ENCODE data around the gene ECPAS. TPM values are rescaled to one million over a fixed set of nuclear protein-coding genes. Genes with fewer than 3 reads are reported as not detected.
"Not testable (repeated sequence)": the region's sequence is repeated elsewhere in the genome, so short reads cannot be mapped to it uniquely, and the experiment has no call there.

The ECPAS gene
- total and polyA plus RNA-seq, 3 donors from 2014 or later, result 74.1 to 122 (median 90.0) TPM

DNA sequence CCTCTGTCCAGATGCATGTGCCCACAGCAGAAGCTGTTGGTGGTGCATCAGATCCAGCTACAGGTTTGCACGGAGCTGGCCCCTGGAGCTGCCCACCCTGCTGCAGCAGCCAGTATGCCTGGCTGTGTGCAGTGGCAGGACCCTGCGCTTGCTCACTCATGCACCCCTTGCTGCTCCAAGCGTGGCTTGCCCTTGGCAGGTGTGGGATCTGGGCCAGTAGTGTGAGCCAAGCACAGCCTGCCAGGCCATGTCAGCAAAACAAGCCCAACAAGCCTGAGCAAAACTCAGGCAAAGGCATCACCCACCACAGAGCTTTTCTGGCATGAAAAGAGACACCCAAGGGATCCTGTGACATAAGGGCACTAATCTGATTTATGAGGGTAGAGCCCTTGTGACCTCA, 18.3 kb upstream of the ECPAS start:
- H3K27me3 ChIP-seq, result no peaks in the 10 kb centered on the region

GRCh38 chr9:111501648-111502047, 17.5 kb upstream of the ECPAS start:
- H3K27ac ChIP-seq, result no peak overlapping the region
- H3K9me3 ChIP-seq, result no peaks in the 10 kb centered on the region
- no peak for DNase-seq
- H3K36me3 ChIP-seq (ENCODE audit: low read depth, missing control alignments), result no peaks in the 10 kb centered on the region
- TF ChIP-seq POLR2A (IDR thresholded peaks at IDR 0.05), result no peak
- TF ChIP-seq, protein P1, sequence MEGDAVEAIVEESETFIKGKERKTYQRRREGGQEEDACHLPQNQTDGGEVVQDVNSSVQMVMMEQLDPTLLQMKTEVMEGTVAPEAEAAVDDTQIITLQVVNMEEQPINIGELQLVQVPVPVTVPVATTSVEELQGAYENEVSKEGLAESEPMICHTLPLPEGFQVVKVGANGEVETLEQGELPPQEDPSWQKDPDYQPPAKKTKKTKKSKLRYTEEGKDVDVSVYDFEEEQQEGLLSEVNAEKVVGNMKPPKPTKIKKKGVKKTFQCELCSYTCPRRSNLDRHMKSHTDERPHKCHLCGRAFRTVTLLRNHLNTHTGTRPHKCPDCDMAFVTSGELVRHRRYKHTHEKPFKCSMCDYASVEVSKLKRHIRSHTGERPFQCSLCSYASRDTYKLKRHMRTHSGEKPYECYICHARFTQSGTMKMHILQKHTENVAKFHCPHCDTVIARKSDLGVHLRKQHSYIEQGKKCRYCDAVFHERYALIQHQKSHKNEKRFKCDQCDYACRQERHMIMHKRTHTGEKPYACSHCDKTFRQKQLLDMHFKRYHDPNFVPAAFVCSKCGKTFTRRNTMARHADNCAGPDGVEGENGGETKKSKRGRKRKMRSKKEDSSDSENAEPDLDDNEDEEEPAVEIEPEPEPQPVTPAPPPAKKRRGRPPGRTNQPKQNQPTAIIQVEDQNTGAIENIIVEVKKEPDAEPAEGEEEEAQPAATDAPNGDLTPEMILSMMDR (IDR thresholded peaks at IDR 0.05), result no peak
- intact Hi-C loops (cut with DNase I; ENCODE audit: low total_unique reads), result no loop called here
- no peaks in the 10 kb centered on the region for H3K4me1 ChIP-seq
- H3K4me3 ChIP-seq, result no peak overlapping the region
- WGBS, 2 donors, result 93 to 100% methylated on average over 1 to 6 of the region's 6 CpGs
- H3K27me3 ChIP-seq, result no peaks in the 10 kb centered on the region

More for the DNA sequence above, 18.3 kb upstream of the ECPAS start:
- DNase-seq, result no peak
- WGBS, 2 donors, result 86% methylated on average over 3 of the region's 3 CpGs; no CpG with 5 or more reads in 1 of the 2 donors
- no peak overlapping the region for H3K4me3 ChIP-seq
- no peaks in the 10 kb centered on the region for H3K4me1 ChIP-seq
- TF ChIP-seq, protein P1 (IDR thresholded peaks at IDR 0.05), result no peak
- TF ChIP-seq POLR2A (IDR thresholded peaks at IDR 0.05), result no peak
- no peaks in the 10 kb centered on the region for H3K9me3 ChIP-seq
- no peak overlapping the region for H3K27ac ChIP-seq
- no peaks in the 10 kb centered on the region for H3K36me3 ChIP-seq (ENCODE audit: low read depth, missing control alignments)
- intact Hi-C loops (cut with DNase I; ENCODE audit: low total_unique reads), result no loop called here

- no peak for DNase-seq
- TF ChIP-seq, protein P1 (IDR thresholded peaks at IDR 0.05), result no peak
- no peak for TF ChIP-seq POLR2A (IDR thresholded peaks at IDR 0.05)
- H3K27me3 ChIP-seq, result no peaks in the 10 kb centered on the region
- intact Hi-C loops (cut with DNase I; ENCODE audit: low total_unique reads), result no loop called here
- H3K36me3 ChIP-seq (ENCODE audit: low read depth, missing control alignments), result no peaks in the 10 kb centered on the region
- WGBS, 2 donors, result 90% methylated on average over 11 to 16 of the region's 16 CpGs
- H3K4me1 ChIP-seq, result no peaks in the 10 kb centered on the region
- H3K9me3 ChIP-seq, result no peaks in the 10 kb centered on the region
- no peak overlapping the region for H3K27ac ChIP-seq
- no peak overlapping the region for H3K4me3 ChIP-seq
Observed at GRCh38 chr9:111501005-111501562, 16.9 kb upstream of the ECPAS start.

GRCh38 chr9:111497196-111497595, 13.0 kb upstream of the ECPAS start:
- H3K4me1 ChIP-seq; H3K4me3 ChIP-seq; DNase-seq; H3K27me3 ChIP-seq; H3K27ac ChIP-seq; intact Hi-C loops (cut with DNase I; ENCODE audit: low total_unique reads); H3K36me3 ChIP-seq (ENCODE audit: low read depth, missing control alignments); H3K9me3 ChIP-seq: not testable (repeated sequence)
- WGBS, 2 donors, result 98 to 100% methylated on average over 2 of the region's 2 CpGs

DNA sequence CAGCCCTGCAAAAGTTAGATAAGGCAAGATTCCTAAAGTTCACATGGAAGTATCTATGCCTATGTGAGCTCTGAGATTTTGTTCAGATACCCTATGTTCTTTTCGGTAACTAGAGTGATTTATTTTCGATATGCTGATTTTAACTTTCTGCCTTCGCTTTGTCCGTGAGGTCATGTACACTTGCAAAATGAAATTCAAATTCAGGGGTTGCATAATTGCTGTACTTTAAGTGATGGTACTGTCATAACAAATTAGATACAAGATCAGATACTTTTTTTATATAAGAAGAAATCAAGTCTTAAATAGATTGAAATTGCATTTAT, 350 bp upstream of the ECPAS start:
- Histone ChIP-seq H3K4me3 (peak overlapping the region; percentile 69 to 95), H3K9me3 (no peaks in the 10 kb centered on the region), H3K27me3 (no peaks in the 10 kb centered on the region), H3K4me1 (peaks cover 8% of the 10 kb centered on the region), H3K27ac (peak overlapping the region; percentile 77 to 99), H3K36me3 (ENCODE audit: low read depth, missing control alignments) (no peaks in the 10 kb centered on the region)
- intact Hi-C loops (cut with DNase I; ENCODE audit: low total_unique reads), result no loop called here
- DNase-seq, result no peak
- no peak for TF ChIP-seq POLR2A (IDR thresholded peaks at IDR 0.05)
- TF ChIP-seq, protein P1 (IDR thresholded peaks at IDR 0.05), result no peak
- WGBS, 2 donors, result 1% methylated on average over 4 of the region's 4 CpGs

All from testis (tissue), 3 donors.